A549 (cell line): Measurements from ENCODE around the gene EFHC1. TPM values are rescaled to one million over a fixed set of nuclear protein-coding genes. Genes with fewer than 3 reads are reported as not detected.

ENCODE experiments used
- ATAC-seq, 2 experiments: fragments of 200-7000 bp in 1 of 2; fragments of >200 bp in 1 of 2; cut with Nextera tagmentation in 1 of 2; cut with Tn5 transposase in 1 of 2; 3 replicates each; pipeline versions ENCODE4 v1.8.0 to v1.9.1; 2018 to 2020; ENCODE audit warnings: mild to moderate bottlenecking in 1 of 2, moderate library complexity in 1 of 2
- CTCF ChIA-PET: fragments of 300-600 bp; sonication (Branson Sonifier 250); formaldehyde crosslinking; extraction: SDS; loops from one replicate; lab custom pipeline; 2021; ENCODE audit warnings: antibody characterized with exemption, inconsistent platforms; lab: Yijun Ruan, JAX
- POLR2A ChIA-PET: fragments of 350-600 bp; formaldehyde crosslinking; extraction: SDS; loops from one replicate; lab custom pipeline; 2021; ENCODE audit warnings: antibody characterized with exemption, inconsistent platforms; lab: Yijun Ruan, JAX
- DNase-seq, 2 experiments: peaks; one replicate each; pipeline versions ENCODE4 v3.0.0 to v3.0.0-alpha.2; 2011 to 2016; ENCODE audit warnings: low read depth in 1 of 2, low spot score in 1 of 2
- FAIRE-seq: peaks from 2 replicates; lab custom pipeline; 2011; peaks lifted over from hg19 to GRCh38; lab: Jason Lieb, UNC
- H3K27ac ChIP-seq, 2 experiments: fragments of >200 bp; sonication (Bioruptor Twin); formaldehyde crosslinking; 3 replicates each; pipeline ENCODE4 v1.5.1; 2016 to 2017
- H3K4me1 ChIP-seq: fragments of >200 bp; sonication (Bioruptor Twin); formaldehyde crosslinking; 3 replicates; pipeline ENCODE4 v1.6.1; 2016
- H3K4me2 ChIP-seq: fragments of >200 bp; sonication (Bioruptor Twin); formaldehyde crosslinking; 3 replicates; pipeline ENCODE4 v1.6.1; 2016
- H3K4me3 ChIP-seq: fragments of >200 bp; sonication (Bioruptor Twin); formaldehyde crosslinking; 3 replicates; pipeline ENCODE4 v1.5.1; 2016
- H3K9me3 ChIP-seq: fragments of >200 bp; sonication (Bioruptor Twin); formaldehyde crosslinking; 3 replicates; pipeline ENCODE4 v1.6.1; 2016
- ATOH8 ChIP-seq: fragments of 250-450 bp; sonication (Bioruptor Pico); IDR thresholded peaks from 2 replicates; pipeline ENCODE4 v1.5.0; 2020; ENCODE audit warnings: low read depth, mild to moderate bottlenecking, moderate library complexity
- BHLHE40 ChIP-seq: IDR thresholded peaks from 2 replicates; pipeline ENCODE4 v1.6.1; 2012; ENCODE audit warnings: low read depth, low read length, inconsistent platforms
- CHD2 ChIP-seq: fragments of 150-350 bp; IDR thresholded peaks from 2 replicates; pipeline ENCODE4 v1.6.1; 2014; ENCODE audit warnings: low read length; ENCODE audit not compliant: partially characterized antibody
- CHD4 ChIP-seq: fragments of 200-600 bp; sonication (generic); IDR thresholded peaks from 2 replicates; pipeline ENCODE4 v1.6.1; 2016; ENCODE audit warnings: antibody characterized with exemption, mild to moderate bottlenecking, borderline replicate concordance
- E2F6 ChIP-seq: IDR thresholded peaks from 2 replicates; pipeline ENCODE4 v1.6.1; 2012; ENCODE audit warnings: low read depth, borderline replicate concordance
- EHF ChIP-seq: fragments of 250-450 bp; sonication (Bioruptor Pico); IDR thresholded peaks from 2 replicates; pipeline ENCODE4 v1.5.0; 2020; ENCODE audit warnings: mild to moderate bottlenecking
- FOSB ChIP-seq: fragments of 250-450 bp; sonication (Bioruptor Pico); IDR thresholded peaks from 2 replicates; pipeline ENCODE4 v1.5.0; 2020; ENCODE audit warnings: mild to moderate bottlenecking, moderate library complexity
- FOSL2 ChIP-seq, 2 experiments: fragments of 450-650 bp in 1 of 2; fragments of >200 bp in 1 of 2; sonication (Bioruptor Twin) in 1 of 2; formaldehyde crosslinking; IDR thresholded peaks; 2 replicates each; pipeline versions ENCODE4 v1.5.0 to v1.6.1; 2016 to 2020; ENCODE audit warnings: mild to moderate bottlenecking in 1 of 2, moderate library complexity in 1 of 2
- HES2 ChIP-seq: fragments of >200 bp; sonication (Bioruptor Twin); formaldehyde crosslinking; IDR thresholded peaks from 2 replicates; pipeline ENCODE4 v1.6.1; 2016
- HMGXB4 ChIP-seq: fragments of 250-450 bp; sonication (Bioruptor Pico); IDR thresholded peaks from 2 replicates; pipeline ENCODE4 v1.5.0; 2021; ENCODE audit warnings: mild to moderate bottlenecking, moderate library complexity, borderline replicate concordance
- HOXA7 ChIP-seq: fragments of 250-450 bp; sonication (Bioruptor Pico); IDR thresholded peaks from 2 replicates; pipeline ENCODE4 v1.5.0; 2020; ENCODE audit warnings: mild to moderate bottlenecking, moderate library complexity
- POLR2A ChIP-seq: IDR thresholded peaks from 2 replicates; pipeline ENCODE4 v1.6.1; 2012; ENCODE audit warnings: mild to moderate bottlenecking, low read length
- RARB ChIP-seq: fragments of 250-450 bp; sonication (Bioruptor Pico); IDR thresholded peaks from 2 replicates; pipeline ENCODE4 v1.8.0; 2021; ENCODE audit warnings: mild to moderate bottlenecking, moderate library complexity
- SMC3 ChIP-seq: fragments of >200 bp; sonication (Bioruptor Twin); formaldehyde crosslinking; IDR thresholded peaks from 3 replicates; pipeline ENCODE4 v1.6.1; 2018; ENCODE audit warnings: inconsistent platforms
- TP53 ChIP-seq: fragments of 250-450 bp; sonication (Bioruptor Pico); IDR thresholded peaks from 2 replicates; pipeline ENCODE4 v1.5.0; 2021; ENCODE audit warnings: mild to moderate bottlenecking, moderate library complexity
- WGBS: methylation state at CpG from one replicate; pipeline ENCODE4 v1.1.6; 2017; ENCODE audit errors: missing lambda C conversion rate; 5-methylcytosine and 5-hydroxymethylcytosine counted together
- polyA plus RNA-seq, 4 experiments: library from polyadenylated mRNA; depleted of rRNA in 3 of 4; stranded (reverse); fragments of >200 nt; fragmentation: RNase III in 1 of 4; extraction: RNeasy Plus Mini Kit Qiagen cat#74134 plus additional on column Dnase treatment in 1 of 4; gene quantifications; 2 replicates in 3 of 4; 3 replicates in 1 of 4; pipeline ENCODE4 v1.2.3, GENCODE V29; 2011 to 2017
- TF ChIP-seq, protein P1 (sequence below): IDR thresholded peaks from 2 replicates; pipeline ENCODE4 v1.6.1; 2012

Gene EFHC1
- polyA plus RNA-seq, 2 of the 4 experiments (the other 2 are of a cell fraction) = 14.0 to 46.7 TPM

- CTCF ChIA-PET = interaction anchor here (1.6 kb wide), 1 partner anchor 9 kb away, joined by 4 read pairs; no protein-coding TSS in a partner anchor
- FAIRE-seq = no peak
- TF ChIP-seq, protein P1, sequence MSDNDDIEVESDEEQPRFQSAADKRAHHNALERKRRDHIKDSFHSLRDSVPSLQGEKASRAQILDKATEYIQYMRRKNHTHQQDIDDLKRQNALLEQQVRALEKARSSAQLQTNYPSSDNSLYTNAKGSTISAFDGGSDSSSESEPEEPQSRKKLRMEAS = 0 out of 2 replicates have a peak, but pooled peaks have one; percentile 23
- no peak for TF ChIP-seq ATOH8 (CRISPR knock-in tag)
- no peak for TF ChIP-seq BHLHE40
- no peak for TF ChIP-seq FOSL2 (IDR thresholded peaks at IDR 0.05)
- no peak for TF ChIP-seq FOSL2 (CRISPR knock-in tag; IDR thresholded peaks at IDR 0.05)
- no peak for TF ChIP-seq RARB (CRISPR knock-in tag)
These were observed 123.8 kb downstream of the EFHC1 start for GRCh38 chr6:52543729-52544601.

DNA sequence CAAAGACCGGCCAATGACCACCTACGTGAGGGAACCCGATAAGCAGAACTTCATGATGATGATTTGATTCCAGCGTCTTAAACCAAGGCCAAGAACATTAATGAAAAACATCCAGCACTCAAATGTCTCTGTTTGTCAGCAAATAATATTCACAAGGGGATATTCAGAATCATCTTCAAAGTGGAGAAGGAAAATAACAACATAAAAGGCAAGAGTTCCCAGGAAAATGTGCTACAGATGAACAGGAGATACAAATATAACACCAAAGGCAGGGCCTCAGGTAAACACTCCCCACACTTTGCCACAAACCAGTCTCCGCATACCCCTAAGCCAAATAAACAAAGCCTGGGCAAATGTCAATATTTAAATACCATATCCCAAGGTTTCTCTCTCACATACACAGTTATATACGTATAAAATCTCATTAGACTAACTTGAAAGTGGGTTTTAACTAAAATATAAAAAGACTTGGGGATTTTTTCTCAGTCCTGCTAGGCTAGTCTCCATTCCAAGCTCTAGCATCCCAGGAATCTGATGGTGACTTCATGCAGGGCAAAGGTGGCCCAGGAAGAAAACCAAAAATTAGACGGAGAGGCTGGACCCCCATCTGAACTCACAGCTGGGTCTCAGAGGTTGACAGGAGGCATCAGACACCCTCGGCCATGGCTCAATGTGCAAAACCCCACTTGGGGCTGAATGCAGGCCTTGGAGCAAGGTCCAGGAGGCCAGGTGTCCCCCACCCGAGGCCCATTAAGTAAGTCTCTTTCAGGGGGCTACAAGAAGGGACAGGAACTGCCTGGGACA lies 124.7 kb downstream of the EFHC1 start:
- POLR2A ChIA-PET = no interaction called here
- Histone ChIP-seq H3K4me1 (peaks cover 86% of the 10 kb centered on the region), H3K4me3 (no peak overlapping the region), H3K27ac (peak overlapping the region; percentile 80 to 85), H3K9me3 (no peaks in the 10 kb centered on the region), H3K4me2 (peak overlapping the region; percentile 82)
- no peak; a peak in 1 of 6 replicates for ATAC-seq
- DNase-seq = no peak
- CTCF ChIA-PET = interaction anchor here (1.6 kb wide), 1 partner anchor 10 kb away, joined by 4 read pairs; no protein-coding TSS in a partner anchor
- no peak for TF ChIP-seq TP53 (CRISPR knock-in tag)
- TF ChIP-seq FOSB (CRISPR knock-in tag) = no peak
- no peak for TF ChIP-seq SMC3
- TF ChIP-seq RARB (CRISPR knock-in tag) = no peak
- WGBS = 47% methylated on average over 9 of the region's 9 CpGs
- FAIRE-seq = no peak

More at GRCh38 chr6:52543729-52544601, 123.8 kb downstream of the EFHC1 start:
- H3K9me3 ChIP-seq = no peaks in the 10 kb centered on the region
- H3K4me2 ChIP-seq = peak overlapping the region; percentile 82
- ATAC-seq (peak; percentile 30 to 69; a peak in 4 of 6 replicates), DNase-seq (peak in 1 of 2 experiments; percentile 42)
- no peak overlapping the region; the same call in 2 of the 3 replicates for H3K4me3 ChIP-seq
- 20% methylated on average over 7 of the region's 10 CpGs for WGBS
- H3K4me1 ChIP-seq = peaks cover 90% of the 10 kb centered on the region
- POLR2A ChIA-PET = interaction anchor here (1.5 kb wide), 1 partner anchor 40 kb away, joined by 3 read pairs; no protein-coding TSS in a partner anchor
- peak overlapping the region; percentile 80 to 85 for H3K27ac ChIP-seq

DNA sequence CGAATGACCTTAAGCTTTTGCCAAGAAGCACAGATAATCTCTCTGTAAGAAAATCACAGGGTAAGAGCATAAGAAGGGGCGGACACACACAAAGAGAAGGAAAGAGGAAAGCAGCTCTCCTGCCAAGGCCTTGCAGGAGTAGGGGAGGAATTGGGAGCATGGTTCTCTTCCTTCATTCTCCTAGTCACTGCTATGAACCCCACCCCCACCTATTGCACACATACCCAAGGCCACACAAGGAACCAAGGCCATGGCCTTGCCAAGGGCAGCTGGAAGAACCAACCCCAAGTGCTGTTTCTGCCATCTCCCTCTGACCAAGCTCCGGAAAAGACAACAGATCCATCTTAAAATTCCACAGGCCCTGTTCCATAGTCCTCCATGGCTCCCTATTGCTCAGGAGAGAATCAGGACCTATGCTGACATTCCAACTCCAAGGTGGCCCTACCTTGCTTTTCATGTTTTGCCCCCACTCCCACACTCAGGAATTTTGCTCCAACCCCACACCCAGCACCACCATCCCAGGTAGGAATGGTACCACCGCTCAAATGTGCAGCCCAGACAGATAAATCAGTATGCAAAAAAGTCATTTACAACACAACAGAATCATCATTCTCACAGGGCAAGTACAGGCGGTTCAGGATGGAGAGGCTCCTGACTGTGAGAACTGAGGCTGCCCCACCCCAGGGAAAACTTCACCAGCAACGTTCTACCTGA lies 125.4 kb downstream of the EFHC1 start:
- DNase-seq = no peak
- WGBS = 86% methylated on average over 6 of the region's 6 CpGs
- ChIA-PET CTCF (no interaction called here), POLR2A (no interaction called here)
- H3K27ac ChIP-seq = peak overlapping the region; percentile 80 to 85
- peaks cover 86% of the 10 kb centered on the region for H3K4me1 ChIP-seq
- no peak for ATAC-seq
- TF ChIP-seq HOXA7 (no peak), RARB (CRISPR knock-in tag) (no peak), BHLHE40 (no peak), CHD4 (no peak), HES2 (no peak), E2F6 (no peak), POLR2A (no peak), HMGXB4 (CRISPR knock-in tag) (no peak), CHD2 (no peak), EHF (CRISPR knock-in tag) (no peak), ATOH8 (CRISPR knock-in tag) (no peak)
- TF ChIP-seq, all 56 proteins: peak for 0
- Histone ChIP-seq H3K4me2 (peak overlapping the region; percentile 82), H3K9me3 (no peaks in the 10 kb centered on the region), H3K4me3 (no peak overlapping the region)
- FAIRE-seq = no peak
